ENCODE results near the gene SEC63.
"Not testable (repeated sequence)": the region's sequence is repeated elsewhere in the genome, so short reads cannot be mapped to it uniquely, and the experiment has no call there.

GRCh38 chr6:107916961-107917360 is 41.0 kb downstream of the SEC63 start:
- TF ChIP-seq ESRRG (CRISPR knock-in tag; IDR thresholded peaks at IDR 0.05); TOX (CRISPR knock-in tag; IDR thresholded peaks at IDR 0.05; ENCODE audit: borderline replicate concordance); ZNF8 (CRISPR knock-in tag; IDR thresholded peaks at IDR 0.05); CSDC2 (CRISPR knock-in tag; IDR thresholded peaks at IDR 0.05); PATZ1 (CRISPR knock-in tag; IDR thresholded peaks at IDR 0.05; ENCODE audit: borderline replicate concordance): not testable (repeated sequence)

Measured in SK-N-SH treated with all-trans-retinoic acid at 6 μM for 48 hours (cell line).